GM21447 (cell line): ENCODE data around the gene CD209.

Source experiments
- ATAC-seq: cut with Tn5 transposase; IDR thresholded peaks from one replicate; pipeline ENCODE4 v1.9.1; 2021; ENCODE audit not compliant: unreplicated experiment

Gene CD209

GRCh38 chr19:7709932-7710460 is 37.3 kb downstream of the CD209 start:
- no peak for ATAC-seq

GRCh38 chr19:7706955-7707456 is 40.3 kb downstream of the CD209 start:
- ATAC-seq: no peak

GRCh38 chr19:7706188-7706954 is 41.0 kb downstream of the CD209 start:
- ATAC-seq: no peak

GRCh38 chr19:7705387-7706187 is 41.7 kb downstream of the CD209 start:
- peak; percentile 49 for ATAC-seq

GRCh38 chr19:7704280-7705060 is 42.9 kb downstream of the CD209 start:
- no peak for ATAC-seq

- ATAC-seq: no peak
These were observed 44.0 kb downstream of the CD209 start for GRCh38 chr19:7703332-7703731.

- ATAC-seq: peak; percentile 50
These were observed 45.5 kb downstream of the CD209 start, which contains the start of gene FCER2 for GRCh38 chr19:7701654-7702457. Gene FCER2 (minus strand): TSS chr19:7702131. CDS start chr19:7699760, 2,371 bp downstream.

GRCh38 chr19:7701049-7701653 is 46.2 kb downstream of the CD209 start:
- no peak for ATAC-seq

GRCh38 chr19:7699417-7700401 is 47.6 kb downstream of the CD209 start:
- ATAC-seq: no peak

- ATAC-seq: no peak
These were observed 48.3 kb downstream of the CD209 start for GRCh38 chr19:7699003-7699402.

GRCh38 chr19:7698583-7698982 is 48.8 kb downstream of the CD209 start:
- ATAC-seq: no peak

GRCh38 chr19:7697721-7698287 is 49.5 kb downstream of the CD209 start:
- no peak for ATAC-seq

- ATAC-seq: no peak
These were observed 52.8 kb downstream of the CD209 start for GRCh38 chr19:7694499-7694898.

- ATAC-seq: no peak
These were observed 54.8 kb downstream of the CD209 start for GRCh38 chr19:7692417-7693088.

GRCh38 chr19:7691497-7691896 is 55.8 kb downstream of the CD209 start:
- no peak for ATAC-seq

GRCh38 chr19:7690779-7691258 is 56.5 kb downstream of the CD209 start:
- no peak for ATAC-seq
